Activated T-cell treated with anti-CD3 and anti-CD28 coated beads for 4 hours (primary cell): ENCODE results near the gene ORAI3.

Experiments
- DNase-seq: peaks from one replicate; pipeline ENCODE4 v3.0.0-alpha.2; 2020

ORAI3 gene

GRCh38 chr16:30992931-30993816, 44.3 kb downstream of the ORAI3 start:
- no peak for DNase-seq

- DNase-seq = no peak
Measured at GRCh38 chr16:30995927-30996323, 47.1 kb downstream of the ORAI3 start.

- no peak for DNase-seq
Measured at GRCh38 chr16:30996324-30996984, 47.6 kb downstream of the ORAI3 start.

GRCh38 chr16:30996985-30997724, 48.3 kb downstream of the ORAI3 start:
- peak; percentile 74 for DNase-seq

GRCh38 chr16:30997725-30998711, 49.1 kb downstream of the ORAI3 start:
- DNase-seq = no peak

GRCh38 chr16:30998852-30999761, 50.2 kb downstream of the ORAI3 start:
- DNase-seq = no peak

GRCh38 chr16:31000671-31001382, 52.0 kb downstream of the ORAI3 start:
- DNase-seq = no peak

- no peak for DNase-seq
Measured at GRCh38 chr16:31001507-31002249, 52.8 kb downstream of the ORAI3 start.

- no peak for DNase-seq
Measured at GRCh38 chr16:31002250-31002700, 53.4 kb downstream of the ORAI3 start.

GRCh38 chr16:31002862-31003341, 54.0 kb downstream of the ORAI3 start:
- no peak for DNase-seq

GRCh38 chr16:31003744-31004143, 54.9 kb downstream of the ORAI3 start:
- no peak for DNase-seq
